GM19023 (cell line): Measurements from ENCODE around the gene RIOX2.

Experiments used
- ATAC-seq: cut with Tn5 transposase; IDR thresholded peaks from one replicate; pipeline ENCODE4 v1.9.1; 2021; ENCODE audit warnings: mild to moderate bottlenecking, moderate library complexity; ENCODE audit not compliant: unreplicated experiment

Gene RIOX2

DNA sequence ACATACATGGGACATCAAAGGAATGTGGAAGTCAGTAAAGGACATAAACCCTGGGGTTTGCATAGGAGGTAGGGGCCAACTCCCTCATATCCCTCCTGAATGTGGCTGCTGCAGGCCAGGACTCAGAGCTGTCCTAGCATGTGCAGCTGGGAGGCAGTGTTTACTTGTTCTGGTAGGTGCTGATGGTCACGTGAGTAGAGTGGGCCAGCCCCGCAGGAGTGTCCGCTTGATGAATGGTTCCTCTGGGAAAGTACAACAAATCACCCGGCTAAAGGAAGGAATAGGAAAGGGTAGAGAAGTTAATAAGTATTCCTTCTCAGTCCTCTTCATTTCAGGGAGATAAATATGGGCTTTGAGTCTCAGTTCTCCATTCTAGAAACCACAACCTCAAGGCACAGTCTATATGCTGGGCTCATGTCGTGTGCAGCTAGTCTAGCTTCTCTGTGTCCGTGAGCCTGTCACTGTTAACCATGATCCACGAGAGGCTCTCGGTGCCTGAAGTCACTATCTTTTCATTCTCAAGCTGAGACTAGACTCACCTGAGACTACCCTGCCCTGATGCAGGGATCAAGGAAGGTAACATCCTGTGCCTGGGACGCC, 17.9 kb downstream of the RIOX2 start:
- no peak for ATAC-seq

DNA sequence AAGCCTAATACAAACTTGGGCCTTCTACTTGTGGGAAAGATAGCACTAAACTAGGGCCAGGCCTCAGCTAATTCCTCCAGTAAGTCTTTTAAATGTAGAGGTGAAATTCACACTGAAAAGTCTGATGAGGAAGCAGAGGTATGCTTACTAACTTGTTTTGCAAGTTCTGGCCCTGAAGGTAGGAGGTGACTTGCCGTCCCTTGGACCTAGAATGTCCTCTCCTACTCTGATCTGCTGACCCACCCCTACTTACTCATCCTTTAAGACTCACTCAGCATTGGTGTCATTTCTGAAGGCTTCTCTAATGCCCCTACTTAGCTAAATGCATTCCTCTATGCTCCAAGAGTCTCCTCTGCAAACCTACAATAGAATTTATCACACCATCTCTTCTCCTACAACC, 19.4 kb downstream of the RIOX2 start:
- ATAC-seq, result no peak

DNA sequence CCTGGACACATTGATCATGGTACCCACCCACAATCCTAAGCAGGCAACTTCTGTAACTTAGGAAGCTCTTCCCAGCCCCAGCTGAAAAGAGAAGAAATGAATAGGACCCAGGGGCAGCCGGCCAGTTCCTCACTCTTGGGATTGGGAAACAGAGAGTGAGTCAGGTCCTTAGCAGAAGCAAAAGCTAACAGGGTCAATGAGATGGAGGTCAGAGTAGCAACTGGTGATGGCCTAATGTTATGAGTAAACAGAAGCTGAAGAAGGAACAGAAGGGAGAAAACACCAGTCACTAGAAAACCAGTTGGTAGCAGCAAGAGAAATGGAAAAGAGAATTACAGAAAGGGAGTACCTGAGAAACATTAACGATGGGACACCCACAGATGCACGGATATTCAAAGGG, 20.0 kb downstream of the RIOX2 start:
- no peak for ATAC-seq

DNA sequence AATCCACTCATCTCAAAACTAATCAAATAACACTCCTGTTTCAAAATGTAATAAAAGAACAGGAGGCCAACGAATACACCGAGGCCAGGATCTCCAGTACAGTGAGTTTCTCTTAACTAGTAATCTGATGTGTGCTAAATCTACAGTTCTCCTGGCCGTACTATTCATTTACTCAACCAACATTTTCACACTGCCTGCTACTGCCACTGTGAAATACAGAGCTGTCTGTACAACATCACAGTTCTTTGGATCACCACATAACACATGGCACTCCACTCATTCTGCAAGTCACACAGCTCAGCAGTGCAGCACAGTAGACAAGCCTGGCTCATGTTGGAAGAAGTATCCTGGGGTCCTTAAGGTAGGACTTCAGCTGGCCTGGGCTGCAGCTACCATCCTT, 21.9 kb downstream of the RIOX2 start:
- ATAC-seq, result no peak

DNA sequence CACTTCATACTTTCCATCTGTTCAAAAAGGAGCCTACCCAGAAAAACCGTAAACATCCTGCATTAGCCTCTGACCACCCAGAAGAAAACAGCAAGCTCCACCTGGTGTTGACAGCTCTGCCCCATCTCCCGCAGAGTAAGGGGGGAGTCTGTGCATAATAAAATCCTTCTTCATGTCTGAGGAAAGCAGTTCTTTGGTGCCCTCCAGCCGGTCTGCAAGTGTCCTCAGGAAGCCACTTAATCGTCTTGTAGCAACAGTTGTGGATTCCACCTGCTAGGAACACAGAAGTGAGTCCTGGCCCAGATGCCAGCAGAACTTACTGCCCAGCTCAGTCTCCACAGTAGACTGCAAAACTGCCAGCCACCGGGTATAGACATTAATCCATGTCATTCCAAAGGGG, 22.5 kb downstream of the RIOX2 start:
- no peak for ATAC-seq

DNA sequence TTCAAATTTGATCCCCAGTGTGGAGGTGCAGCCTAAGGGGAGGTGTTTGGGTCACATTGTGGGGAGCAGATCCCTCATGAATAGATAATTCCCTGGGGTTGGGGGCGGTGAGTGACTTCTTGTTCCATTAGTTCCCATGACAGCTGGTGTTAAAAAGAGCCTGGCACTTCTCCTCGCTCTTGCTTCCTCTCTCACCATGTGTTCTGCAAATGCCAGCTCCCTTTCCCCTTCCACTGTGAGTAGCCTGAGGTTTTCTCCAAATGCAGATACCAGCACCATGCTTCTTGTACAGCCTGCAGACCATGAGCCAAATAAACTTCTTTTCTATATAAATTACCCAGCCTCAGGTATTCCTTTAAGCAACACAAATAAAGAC, 23.1 kb downstream of the RIOX2 start:
- ATAC-seq, result no peak

DNA sequence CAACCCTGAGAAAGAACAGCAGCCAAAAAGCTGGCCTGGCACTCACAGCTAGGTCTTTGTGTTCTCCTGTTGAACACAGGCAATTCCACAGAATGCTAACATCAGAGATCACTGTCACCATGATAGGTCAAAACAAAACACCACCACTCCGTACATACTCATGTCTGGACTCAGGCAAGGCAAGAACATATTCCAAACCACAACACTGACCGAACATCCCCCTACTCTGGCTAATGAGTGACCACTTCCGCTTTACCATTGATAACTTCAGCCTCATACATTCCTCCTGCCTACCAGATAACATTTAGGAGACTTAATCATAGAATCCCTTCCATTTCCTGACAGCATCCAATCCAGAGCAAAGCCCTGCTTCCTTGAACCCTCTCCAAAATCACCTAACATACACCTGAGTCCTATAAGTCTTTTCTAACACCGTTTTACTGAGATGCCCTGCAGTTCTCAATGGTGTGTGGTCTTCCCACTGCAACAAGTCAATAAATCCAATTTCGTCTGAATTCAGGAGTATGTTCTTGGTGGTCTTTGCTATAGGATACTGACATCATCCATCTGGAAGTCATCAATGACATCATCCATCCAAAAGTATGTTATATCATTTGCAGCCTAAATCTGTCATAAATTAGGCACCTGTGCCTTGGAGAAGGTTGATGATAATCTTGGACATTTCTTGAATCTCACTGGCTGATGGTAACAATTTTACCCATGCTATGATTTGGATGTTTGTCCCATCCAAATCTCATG, 23.7 kb downstream of the RIOX2 start:
- ATAC-seq, result no peak

DNA sequence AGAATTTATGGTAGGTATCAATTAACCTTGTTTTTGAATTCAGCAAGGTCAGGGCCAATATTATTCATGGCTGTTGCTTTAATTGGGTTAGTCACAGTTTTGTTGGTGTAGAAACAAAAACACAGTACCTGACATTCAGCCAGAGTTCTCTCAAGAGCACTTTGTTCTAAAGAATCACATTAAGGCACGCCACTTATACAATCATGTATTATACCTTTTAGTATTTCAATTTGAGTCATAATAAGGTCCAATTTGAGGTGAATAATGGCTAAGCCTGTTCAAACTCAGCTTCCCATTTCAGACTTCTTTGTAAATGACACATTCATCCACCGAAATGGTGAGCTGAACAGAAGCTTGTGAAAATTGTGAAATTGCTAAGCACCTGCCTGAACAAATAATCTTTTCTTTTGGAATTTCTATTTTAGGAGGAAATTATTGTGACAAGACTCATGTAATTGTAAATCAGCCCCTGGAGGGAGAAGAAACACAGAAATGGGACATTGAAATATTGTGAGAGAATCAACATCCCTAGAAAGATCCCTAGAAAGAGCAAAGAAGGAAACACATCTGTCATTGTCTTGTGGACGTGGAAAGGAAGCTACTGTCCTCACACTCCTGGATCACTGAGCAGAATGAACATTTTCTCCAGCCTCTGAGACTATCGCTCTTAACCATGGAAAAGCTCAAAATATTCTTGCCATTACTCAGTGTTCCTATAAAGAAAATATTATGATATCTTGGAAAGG, 29.3 kb downstream of the RIOX2 start:
- ATAC-seq, result no peak

DNA sequence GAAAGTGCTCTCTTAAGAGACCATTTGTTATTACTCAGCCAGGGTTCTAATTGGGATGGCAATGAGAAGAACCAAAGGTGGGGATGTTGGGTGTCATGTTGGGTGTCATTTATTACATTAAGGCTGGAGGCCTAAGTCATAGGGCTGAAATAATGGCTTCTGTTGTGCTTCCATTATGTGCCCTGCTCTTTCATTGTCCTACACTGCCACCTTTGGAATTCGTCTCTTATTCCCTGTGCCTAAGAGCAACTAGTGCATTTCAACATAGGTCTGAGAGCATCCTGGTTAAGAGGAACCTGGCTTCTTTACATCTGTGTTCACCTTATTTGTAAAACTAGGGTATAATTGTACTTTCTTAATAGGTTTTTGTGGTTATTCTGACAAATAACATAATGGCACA, 32.2 kb downstream of the RIOX2 start:
- no peak for ATAC-seq

DNA sequence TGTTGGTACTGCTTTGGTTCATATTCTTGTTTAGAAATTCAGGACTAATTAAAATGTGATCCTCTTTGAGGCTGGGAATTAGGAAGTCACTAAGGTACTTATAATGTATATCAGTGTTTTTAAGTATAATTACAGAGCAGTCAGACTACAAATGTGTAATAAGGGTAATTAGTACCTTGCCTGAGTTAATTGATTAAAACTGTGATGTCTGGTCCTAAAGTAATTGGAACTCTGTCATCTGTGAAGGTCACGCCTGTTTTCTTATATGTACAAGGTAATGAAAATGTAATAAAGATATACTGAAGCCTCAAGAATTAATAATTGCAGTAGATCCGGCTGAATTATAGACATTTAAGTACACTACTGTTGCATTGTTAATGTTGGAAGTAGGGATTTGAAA, 32.8 kb downstream of the RIOX2 start:
- no peak for ATAC-seq

DNA sequence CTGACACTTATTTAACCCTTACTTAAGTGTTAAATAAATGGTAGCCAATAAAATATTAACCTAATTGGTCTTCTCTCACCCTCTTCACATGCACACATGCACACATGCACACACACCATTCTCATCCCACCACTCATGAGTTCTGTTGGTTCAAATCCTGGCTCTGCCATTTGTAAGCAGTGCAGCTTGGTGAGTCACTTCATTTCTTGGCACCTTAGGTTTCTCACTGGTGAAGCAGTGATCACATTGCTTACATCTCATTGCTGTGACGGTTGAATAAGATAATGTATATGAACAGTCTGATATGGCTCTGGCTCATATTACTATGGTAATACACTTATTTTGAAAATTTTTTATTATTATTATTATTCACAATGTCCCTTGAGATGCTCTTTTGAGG, 33.8 kb downstream of the RIOX2 start:
- no peak for ATAC-seq

DNA sequence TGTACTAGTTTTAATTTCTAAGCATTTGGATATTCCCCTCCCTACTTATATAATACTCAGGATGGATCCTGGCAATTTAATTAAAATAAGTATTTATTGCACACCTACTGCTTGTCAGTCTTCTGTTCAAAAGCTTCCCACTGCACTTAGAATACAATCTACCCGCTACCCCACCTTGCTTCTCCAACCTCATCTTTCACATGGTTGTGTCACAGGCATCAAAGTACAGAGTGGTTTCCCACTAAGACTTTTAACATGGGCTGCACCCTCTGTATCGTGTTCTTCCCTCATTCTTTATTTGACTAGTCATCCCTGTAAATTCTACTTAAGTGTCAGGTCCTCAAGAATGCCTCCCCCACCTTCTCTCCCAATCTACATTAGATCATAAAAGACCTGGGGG, 35.0 kb downstream of the RIOX2 start:
- ATAC-seq, result no peak

DNA sequence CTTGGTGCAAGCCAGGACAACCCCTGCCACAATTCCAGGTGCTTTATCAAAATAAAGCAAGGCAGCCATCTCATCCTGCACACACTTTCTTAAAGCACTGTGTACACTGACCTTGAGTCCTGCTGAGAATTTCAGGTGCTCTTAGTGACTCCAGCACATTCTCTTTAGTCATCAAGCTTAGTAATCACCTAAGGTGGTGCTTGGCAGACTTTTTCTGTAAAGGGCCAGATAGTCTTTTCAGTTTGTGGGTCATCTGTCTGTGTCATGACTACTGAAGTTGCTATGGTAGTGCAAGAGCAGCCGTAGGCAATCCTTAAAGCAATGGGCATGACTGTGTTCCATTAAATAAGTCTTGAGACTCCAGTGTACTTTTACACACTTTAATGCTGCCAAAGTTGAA, 36.4 kb downstream of the RIOX2 start:
- no peak for ATAC-seq

DNA sequence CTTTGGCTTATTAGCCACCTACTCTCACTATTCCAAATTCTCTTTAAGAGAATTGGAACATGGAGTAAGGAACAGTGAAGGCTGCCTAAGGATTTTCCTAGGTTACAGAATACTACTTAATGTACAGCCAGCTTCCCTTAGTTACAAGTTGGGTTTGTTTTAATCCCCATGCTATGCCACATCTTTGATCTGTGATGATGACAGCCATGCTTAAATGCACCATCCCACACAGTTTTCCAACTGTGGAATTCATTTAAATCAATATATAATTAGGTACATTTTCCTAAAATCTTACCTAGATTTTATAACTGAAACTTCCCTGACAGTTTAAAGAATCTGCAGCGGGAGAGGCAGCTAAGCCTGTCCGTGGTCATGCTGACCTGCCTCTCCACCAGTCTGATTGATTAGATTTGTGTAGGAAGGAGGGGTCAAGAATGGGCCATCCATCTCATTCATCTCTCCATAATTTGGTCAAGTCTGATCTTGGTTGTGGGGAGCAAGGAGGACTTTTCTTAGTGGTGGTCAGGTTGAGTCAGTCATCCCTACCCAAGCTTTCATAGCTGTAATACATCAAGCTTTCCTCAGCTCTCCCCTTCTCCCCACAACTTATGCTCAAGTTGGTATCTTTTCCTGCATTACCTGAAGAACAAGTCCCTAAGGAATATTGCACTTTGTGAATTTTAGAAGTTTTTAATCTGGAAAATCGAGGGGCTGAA, 37.1 kb downstream of the RIOX2 start:
- ATAC-seq, result no peak

DNA sequence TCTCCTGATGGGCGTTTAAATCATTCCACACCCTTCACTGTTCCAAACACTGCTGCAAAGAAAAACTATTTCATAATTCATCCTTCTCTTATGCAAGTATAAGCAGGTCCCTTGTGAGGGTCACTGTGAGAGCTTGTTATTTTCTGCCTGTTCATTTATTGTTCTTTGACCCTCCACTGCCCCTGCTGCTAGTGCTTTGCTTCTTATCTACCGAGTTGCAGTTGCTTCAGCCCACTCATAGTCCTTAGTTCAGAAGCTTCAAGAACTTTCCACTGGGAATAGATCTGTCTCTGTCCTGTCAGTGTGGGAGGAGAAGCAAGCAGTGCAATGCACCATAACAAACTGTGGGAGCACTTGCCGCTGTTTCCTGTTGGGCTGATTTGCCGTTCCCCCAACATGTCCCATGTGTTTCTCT, 39.8 kb downstream of the RIOX2 start:
- no peak for ATAC-seq

DNA sequence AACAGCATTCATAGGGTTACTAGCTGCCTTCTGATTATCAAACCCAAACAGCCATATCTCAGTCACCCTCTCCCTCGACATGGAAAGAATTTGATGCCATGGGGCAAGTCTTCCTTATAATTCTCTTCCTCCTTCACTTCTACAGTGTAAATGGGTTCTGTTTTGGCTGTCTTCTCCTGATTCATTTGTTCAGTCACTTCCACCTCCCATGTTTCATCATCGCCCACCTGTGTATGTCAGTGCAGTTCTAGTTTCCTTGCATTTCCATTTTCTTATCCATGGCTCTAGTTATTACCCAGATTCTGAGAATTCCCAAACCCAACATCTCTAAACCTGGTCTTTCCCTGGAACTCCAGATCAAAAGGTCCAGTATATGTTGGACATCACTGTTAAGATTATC, 41.0 kb downstream of the RIOX2 start:
- no peak for ATAC-seq

DNA sequence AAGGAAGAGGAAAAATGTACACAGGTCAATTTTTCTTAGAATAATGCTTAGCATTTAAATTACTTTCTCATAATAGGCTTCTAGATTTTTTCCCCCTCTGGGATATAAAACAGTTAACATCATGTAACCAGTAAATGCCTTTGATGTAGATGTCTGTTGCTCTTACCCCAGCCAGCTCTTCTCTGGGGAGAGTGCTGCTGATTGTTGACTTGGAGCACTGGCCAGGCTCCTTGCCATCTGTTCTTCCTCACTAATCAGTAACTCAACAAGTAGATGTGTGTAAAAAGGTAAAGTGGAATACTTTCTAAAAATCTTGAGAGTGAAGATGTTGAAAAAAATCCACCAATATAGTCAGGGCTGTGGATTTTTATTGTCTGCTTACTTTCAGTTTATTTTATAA, 42.2 kb downstream of the RIOX2 start:
- no peak for ATAC-seq

DNA sequence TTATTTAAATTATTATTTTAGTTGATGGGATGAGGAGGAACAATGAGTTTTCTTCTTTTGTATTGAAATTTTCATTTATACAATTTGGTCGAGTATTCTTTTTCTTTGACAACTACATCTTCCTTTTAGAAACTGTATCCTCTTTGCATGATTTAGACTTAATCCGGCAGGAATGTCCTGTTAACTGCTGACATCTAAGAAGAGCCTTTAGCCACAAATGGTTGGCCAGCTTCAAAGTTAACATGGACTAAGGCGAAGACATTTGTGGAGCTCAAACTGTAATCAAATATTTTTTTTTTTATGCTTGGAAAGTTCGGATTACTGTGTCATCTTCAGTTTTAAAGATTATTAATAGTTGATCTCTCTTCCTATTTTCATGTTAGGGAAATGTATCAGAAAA, 43.2 kb downstream of the RIOX2 start:
- no peak for ATAC-seq

DNA sequence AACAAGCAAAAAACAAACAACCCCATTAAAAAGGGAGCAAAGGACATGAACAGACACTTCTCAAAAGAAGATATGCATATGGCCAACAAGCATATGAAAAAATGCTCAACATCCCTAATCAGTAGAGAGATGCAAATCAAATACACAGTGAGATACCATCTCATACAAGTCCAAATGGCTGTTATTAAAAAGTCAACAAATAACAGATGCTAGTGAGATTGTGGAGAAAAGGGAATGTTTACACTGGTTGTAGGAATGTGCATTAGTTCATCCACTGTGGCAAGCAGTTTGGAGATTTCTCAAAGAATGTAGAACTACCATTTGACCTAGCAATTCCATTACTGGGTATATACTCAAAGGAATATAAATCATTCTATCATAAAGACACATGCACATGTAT, 44.5 kb downstream of the RIOX2 start:
- no peak for ATAC-seq

DNA sequence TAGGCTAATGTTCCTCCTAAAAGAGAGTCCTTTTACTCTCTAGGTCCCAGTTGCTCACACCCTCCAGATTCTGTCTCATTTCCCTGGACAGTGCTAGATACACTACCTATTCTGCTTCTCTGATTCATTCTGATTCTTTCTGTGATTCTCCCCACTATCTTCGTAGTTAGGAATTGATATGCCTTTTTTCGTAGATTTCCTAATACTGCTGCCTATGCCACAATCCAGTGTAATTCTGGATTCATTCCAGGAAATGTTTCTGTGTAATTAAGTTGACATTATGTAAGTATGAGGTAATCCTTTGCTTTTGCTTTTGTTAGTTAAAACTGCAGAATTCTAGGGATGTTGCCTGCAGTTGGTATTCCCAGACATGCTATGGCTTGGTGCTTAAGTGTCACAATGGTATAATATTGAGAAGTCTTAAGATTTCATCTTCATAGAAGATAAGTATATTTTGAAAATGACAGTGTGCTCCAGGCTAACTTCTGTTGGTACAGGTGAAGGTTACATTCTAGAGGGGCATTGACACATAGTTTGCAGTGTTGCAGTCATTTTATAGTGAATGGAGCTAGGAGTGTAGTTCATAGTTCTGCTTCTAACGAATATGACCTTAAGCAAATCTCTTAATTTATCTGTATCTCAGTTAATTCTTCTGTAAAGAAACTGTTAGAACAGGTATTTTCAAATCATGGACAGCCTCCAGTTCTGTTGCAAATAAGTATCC, 54.3 kb downstream of the RIOX2 start:
- no peak for ATAC-seq

DNA sequence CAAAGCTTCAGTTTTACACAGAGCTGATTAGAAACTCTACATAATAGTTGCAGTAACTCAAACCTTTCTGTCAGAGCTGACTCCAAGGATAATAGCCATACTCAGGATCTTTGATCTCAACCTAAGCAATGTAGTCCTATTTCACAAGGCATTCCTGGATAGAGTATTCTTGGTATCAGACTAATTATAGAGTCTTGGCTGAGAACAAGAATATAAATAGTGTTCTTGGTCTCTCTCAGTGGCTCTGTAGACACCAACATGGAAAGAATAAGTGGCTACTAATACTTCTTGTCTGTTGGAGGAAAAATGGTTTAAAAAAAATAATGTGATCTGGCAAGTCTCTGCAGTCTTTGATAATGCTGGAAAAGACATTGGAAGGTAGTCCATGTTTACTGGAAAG, 55.7 kb downstream of the RIOX2 start:
- ATAC-seq, result no peak
